ENCODE data around the gene MCUB.
A peak's percentile ranks its signal among the peaks of the same experiment; 100 is the strongest.
"Not testable (repeated sequence)": the region's sequence is repeated elsewhere in the genome, so short reads cannot be mapped to it uniquely, and the experiment has no call there.

Gene MCUB

GRCh38 chr4:109559983-109560686 lies at the start of gene MCUB:
TSS of gene MCUB (plus strand) at chr4:109560246. CDS start at chr4:109560338, 92 bp downstream.
- Histone ChIP-seq H3K4me2 (peak within 1 kb of the TSS; percentile 77 to 99 (median 96)), H3K4me1 (peaks cover 17 to 27% (median 22%) of the 10 kb centered on the region in 10 experiments), H3K4me3 (peak within 1 kb of the TSS; percentile 71 to 94 (median 84)), H3K27me3 (peaks cover 0 to 17% (median 10%) of the 10 kb centered on the region in 11 experiments; a peak in 14 of 22 replicates), H3K9me3 (replicated peaks in 1 of 11) (peaks cover 7 to 18% (median 15%) of the 10 kb centered on the region in 11 experiments), H3K9ac (peak within 1 kb of the TSS; percentile 74 to 92 (median 83)), H3K27ac (peak within 1 kb of the TSS; percentile 58 to 95 (median 81)), H3K36me3 (peaks cover 0 to 17% (median 5%) of the 10 kb centered on the region in 11 experiments; a peak in 4 of 22 replicates), H4K20me1 (peaks cover 0 to 15% (median 0%) of the 10 kb centered on the region in 11 experiments; a peak in 3 of 22 replicates)
- TF ChIP-seq Cebpa-rat (IDR thresholded peaks at IDR 0.05), result no peak

GRCh38 chr4:109510687-109511086 lies 49.4 kb upstream of the MCUB start:
- no peak overlapping the region for H3K27ac ChIP-seq
- no peaks in the 10 kb centered on the region for H3K9me3 ChIP-seq (replicated peaks in 1 of 11)
- peaks cover 90 to 98% (median 95%) of the 10 kb centered on the region in 11 experiments for H3K36me3 ChIP-seq
- no peaks in the 10 kb centered on the region for H3K4me1 ChIP-seq
- H3K27me3 ChIP-seq, result no peaks in the 10 kb centered on the region
- no peak for TF ChIP-seq Cebpa-rat (IDR thresholded peaks at IDR 0.05)
- H3K4me2 ChIP-seq, result no peak overlapping the region
- no peaks in the 10 kb centered on the region; a peak in 1 of 22 replicates for H4K20me1 ChIP-seq
- H3K9ac ChIP-seq, result no peak overlapping the region
- H3K4me3 ChIP-seq, result no peak overlapping the region

GRCh38 chr4:109511414-109511813 lies 48.6 kb upstream of the MCUB start:
- Histone ChIP-seq H3K36me3 (peaks cover 91 to 98% (median 95%) of the 10 kb centered on the region in 11 experiments), H3K9me3 (replicated peaks in 1 of 11) (no peaks in the 10 kb centered on the region), H4K20me1 (no peaks in the 10 kb centered on the region; a peak in 1 of 22 replicates), H3K27ac (no peak overlapping the region), H3K4me2 (no peak overlapping the region), H3K4me3 (no peak overlapping the region), H3K27me3 (no peaks in the 10 kb centered on the region), H3K9ac (no peak overlapping the region), H3K4me1 (no peaks in the 10 kb centered on the region)
- TF ChIP-seq Cebpa-rat (IDR thresholded peaks at IDR 0.05), result no peak

- H3K9me3 ChIP-seq (replicated peaks in 1 of 11); H3K4me1 ChIP-seq; H4K20me1 ChIP-seq; H3K27me3 ChIP-seq; H3K4me2 ChIP-seq; H3K9ac ChIP-seq; H3K27ac ChIP-seq; H3K4me3 ChIP-seq: not testable (repeated sequence)
- H3K36me3 ChIP-seq, result peaks cover 91 to 98% (median 95%) of the 10 kb centered on the region in 11 experiments
These were observed 46.7 kb upstream of the MCUB start for GRCh38 chr4:109513368-109513767.

GRCh38 chr4:109532182-109532581 lies 27.9 kb upstream of the MCUB start:
- Histone ChIP-seq H3K9ac (no peak overlapping the region), H3K36me3 (peaks cover 96 to 100% (median 99%) of the 10 kb centered on the region in 11 experiments), H3K27ac (no peak overlapping the region), H3K27me3 (no peaks in the 10 kb centered on the region), H3K4me2 (no peak overlapping the region), H3K4me1 (no peaks in the 10 kb centered on the region), H3K4me3 (no peak overlapping the region), H4K20me1 (peaks cover 0 to 1% (median 0%) of the 10 kb centered on the region in 11 experiments; a peak in 2 of 22 replicates), H3K9me3 (replicated peaks in 1 of 11) (peaks cover 0 to 6% (median 0%) of the 10 kb centered on the region in 11 experiments; a peak in 2 of 22 replicates)
- TF ChIP-seq Cebpa-rat (IDR thresholded peaks at IDR 0.05), result no peak

GRCh38 chr4:109545401-109545800 lies 14.6 kb upstream of the MCUB start:
- Histone ChIP-seq H3K27ac (no peak overlapping the region), H3K4me2 (no peak overlapping the region), H3K4me1 (peaks cover 10 to 31% (median 14%) of the 10 kb centered on the region in 10 experiments; a peak in 19 of 20 replicates), H3K36me3 (peaks cover 44 to 73% (median 61%) of the 10 kb centered on the region in 11 experiments), H4K20me1 (no peaks in the 10 kb centered on the region; a peak in 1 of 22 replicates), H3K9me3 (replicated peaks in 1 of 11) (peaks cover 0 to 22% (median 8%) of the 10 kb centered on the region in 11 experiments; a peak in 13 of 22 replicates), H3K27me3 (no peaks in the 10 kb centered on the region), H3K4me3 (no peak overlapping the region), H3K9ac (no peak overlapping the region)
- TF ChIP-seq Cebpa-rat (IDR thresholded peaks at IDR 0.05), result no peak

GRCh38 chr4:109547394-109547793 lies 12.7 kb upstream of the MCUB start:
- H3K4me1 ChIP-seq, result peaks cover 10 to 31% (median 14%) of the 10 kb centered on the region in 10 experiments; a peak in 19 of 20 replicates
- H4K20me1 ChIP-seq, result no peaks in the 10 kb centered on the region
- H3K9ac ChIP-seq, result no peak overlapping the region
- peaks cover 0 to 22% (median 8%) of the 10 kb centered on the region in 11 experiments; a peak in 13 of 22 replicates for H3K9me3 ChIP-seq (replicated peaks in 1 of 11)
- peak overlapping the region in 3 of 11 experiments; percentile 76 to 78 (median 78); a peak in 1 of 22 replicates for H3K4me2 ChIP-seq
- no peak overlapping the region for H3K27ac ChIP-seq
- H3K4me3 ChIP-seq, result no peak overlapping the region
- H3K36me3 ChIP-seq, result peaks cover 26 to 53% (median 43%) of the 10 kb centered on the region in 11 experiments
- H3K27me3 ChIP-seq, result no peaks in the 10 kb centered on the region
- no peak for TF ChIP-seq Cebpa-rat (IDR thresholded peaks at IDR 0.05)

GRCh38 chr4:109548655-109549054 lies 11.4 kb upstream of the MCUB start:
- H4K20me1 ChIP-seq, result no peaks in the 10 kb centered on the region
- peaks cover 14 to 47% (median 30%) of the 10 kb centered on the region in 11 experiments; a peak in 20 of 22 replicates for H3K36me3 ChIP-seq
- H3K27ac ChIP-seq, result peak overlapping the region in 7 of 11 experiments; percentile 6 to 73 (median 41); a peak in 11 of 22 replicates
- peak overlapping the region in 1 of 11 experiments; percentile 46; a peak in 2 of 22 replicates for H3K9ac ChIP-seq
- H3K4me1 ChIP-seq, result peaks cover 10 to 31% (median 14%) of the 10 kb centered on the region in 10 experiments; a peak in 19 of 20 replicates
- H3K4me3 ChIP-seq, result no peak overlapping the region; a peak in 3 of 20 replicates
- no peak for TF ChIP-seq Cebpa-rat (IDR thresholded peaks at IDR 0.05)
- H3K9me3 ChIP-seq (replicated peaks in 1 of 11), result peaks cover 0 to 22% (median 8%) of the 10 kb centered on the region in 11 experiments; a peak in 13 of 22 replicates
- no peaks in the 10 kb centered on the region for H3K27me3 ChIP-seq
- peak overlapping the region; percentile 28 to 78 (median 53) for H3K4me2 ChIP-seq

GRCh38 chr4:109552237-109552636 lies 7.8 kb upstream of the MCUB start:
- no peak overlapping the region for H3K9ac ChIP-seq
- no peaks in the 10 kb centered on the region for H4K20me1 ChIP-seq
- no peaks in the 10 kb centered on the region for H3K27me3 ChIP-seq
- H3K4me1 ChIP-seq, result peaks cover 10 to 31% (median 14%) of the 10 kb centered on the region in 10 experiments; a peak in 19 of 20 replicates
- peaks cover 0 to 23% (median 10%) of the 10 kb centered on the region in 11 experiments; a peak in 7 of 22 replicates for H3K36me3 ChIP-seq
- no peak overlapping the region for H3K27ac ChIP-seq
- no peak overlapping the region for H3K4me2 ChIP-seq
- no peak overlapping the region for H3K4me3 ChIP-seq
- TF ChIP-seq Cebpa-rat (IDR thresholded peaks at IDR 0.05), result no peak
- peaks cover under 1 to 23% (median 10%) of the 10 kb centered on the region in 11 experiments; a peak in 20 of 22 replicates for H3K9me3 ChIP-seq (replicated peaks in 1 of 11)

Data from BLaER1 treated with 17β-estradiol and CSF1 and Interleukin-3, amounts not matched to agents 10 nM and 100 nM (cell line).